ENCODE measurements around the gene LSM10.

DNA sequence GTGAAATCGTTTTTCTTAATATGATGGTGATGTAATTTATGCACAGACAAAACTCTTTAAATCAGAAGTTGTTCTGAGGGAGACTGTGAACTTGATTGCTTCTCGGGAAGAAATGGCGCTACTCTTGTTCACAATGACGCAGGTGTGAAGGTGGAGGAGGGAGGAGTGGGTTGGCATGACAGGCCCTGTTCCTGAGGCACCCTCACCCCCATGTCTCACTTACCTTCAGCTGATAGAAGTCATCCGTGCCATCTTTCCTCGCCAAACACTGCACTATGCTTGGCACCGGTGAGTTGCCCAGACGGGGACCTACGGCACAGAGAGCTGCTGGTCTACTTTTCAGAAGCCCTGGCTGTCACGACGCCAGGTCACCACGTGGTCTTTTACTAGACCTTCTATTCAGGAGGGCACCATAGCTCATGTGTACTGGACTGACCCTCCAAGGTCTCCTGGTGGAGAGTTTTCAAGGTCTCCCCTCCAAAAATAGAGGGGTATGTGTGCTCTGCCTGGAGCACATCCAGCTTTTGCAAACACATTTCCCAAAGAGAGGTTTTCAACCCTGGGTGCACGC is 39.1 kb downstream of the LSM10 start:
- TF ChIP-seq CTCF (IDR thresholded peaks at IDR 0.05): no peak
- TF ChIP-seq POLR2A (IDR thresholded peaks at IDR 0.05): no peak
